Vagina (tissue), 2 donors: ENCODE data around the gene PSAPL1.

Experiments used
- POLR2A ChIP-seq, 2 donors: fragments of 450-650 bp; IDR thresholded peaks; one replicate each; pipeline ENCODE4 v1.6.1; 2017; ENCODE audit warnings: antibody characterized with exemption in 2 of 2, mild to moderate bottlenecking in 2 of 2, moderate library complexity in 2 of 2
- POLR2AphosphoS5 ChIP-seq, 2 donors: sonication (generic); formaldehyde crosslinking; IDR thresholded peaks; one replicate each; pipeline ENCODE4 v1.9.0; 2017; ENCODE audit warnings: antibody characterized with exemption in 2 of 2, mild to moderate bottlenecking in 2 of 2, low read depth in 1 of 2; ENCODE audit not compliant: insufficient read depth in 1 of 2

- TF ChIP-seq POLR2A (IDR thresholded peaks at IDR 0.05) = no peak
- no peak for TF ChIP-seq POLR2AphosphoS5 (IDR thresholded peaks at IDR 0.05; ENCODE audit: insufficient read depth in 1 of 2, low read depth in 1 of 2)
Measured at GRCh38 chr4:7397206-7398103, 37.3 kb downstream of the PSAPL1 start.
